GM18873 (cell line): ENCODE results near the gene NTN4.
"Not testable (repeated sequence)": the region's sequence is repeated elsewhere in the genome, so short reads cannot be mapped to it uniquely, and the experiment has no call there.

Experiments
- ATAC-seq: cut with Tn5 transposase; IDR thresholded peaks from one replicate; pipeline ENCODE4 v1.9.1; 2021; ENCODE audit warnings: mild to moderate bottlenecking, moderate library complexity, moderate number of reproducible peaks; ENCODE audit not compliant: unreplicated experiment, low FRiP score

NTN4 gene

DNA sequence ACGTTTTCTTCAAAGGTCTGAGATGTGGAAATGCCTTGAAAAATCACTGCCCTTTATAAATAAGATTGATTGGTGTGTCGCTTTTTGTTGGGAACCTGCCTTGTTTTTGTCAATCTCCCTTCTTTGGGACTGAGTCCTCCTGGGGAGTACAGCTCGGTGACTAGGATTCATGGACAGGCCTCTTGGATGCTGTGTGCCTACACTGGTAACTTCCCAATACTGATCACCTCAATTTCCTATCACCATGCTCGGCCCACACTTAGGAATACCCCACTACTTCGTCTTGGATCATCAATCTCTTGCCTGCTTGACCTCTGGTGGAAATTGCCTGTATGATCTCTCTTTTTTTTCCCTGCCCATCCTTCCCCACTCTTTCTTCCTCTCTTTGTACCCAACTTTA lies 34.2 kb downstream of the NTN4 start:
- no peak for ATAC-seq

DNA sequence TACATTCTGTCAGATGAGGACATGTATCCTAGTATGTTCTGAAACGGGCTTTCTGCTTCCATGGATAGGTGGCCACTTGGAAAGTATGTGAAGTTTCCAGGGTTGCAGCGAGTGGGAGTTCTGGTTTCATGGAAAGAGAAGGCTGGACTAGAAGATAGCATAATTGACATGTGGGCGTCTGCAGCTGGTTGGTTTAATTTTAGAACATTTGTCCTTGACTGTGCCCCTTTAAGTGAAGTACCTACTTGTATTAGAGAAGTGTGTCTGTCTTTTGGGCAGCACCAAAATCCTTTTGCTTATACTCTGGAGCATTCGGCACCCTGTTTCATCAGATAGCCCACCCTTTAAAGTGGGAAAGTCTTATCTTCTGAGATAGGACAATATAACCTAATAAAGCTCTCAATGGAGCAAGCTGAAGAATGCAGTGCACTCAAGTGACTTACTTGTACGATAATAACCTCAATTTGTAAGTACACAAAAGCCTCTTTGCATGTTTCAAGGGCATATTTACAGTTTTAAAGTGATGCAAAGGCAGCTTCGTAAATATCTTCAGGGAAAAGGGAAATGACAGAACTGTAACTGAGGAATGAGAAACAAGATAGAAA lies 35.2 kb downstream of the NTN4 start:
- ATAC-seq: no peak

DNA sequence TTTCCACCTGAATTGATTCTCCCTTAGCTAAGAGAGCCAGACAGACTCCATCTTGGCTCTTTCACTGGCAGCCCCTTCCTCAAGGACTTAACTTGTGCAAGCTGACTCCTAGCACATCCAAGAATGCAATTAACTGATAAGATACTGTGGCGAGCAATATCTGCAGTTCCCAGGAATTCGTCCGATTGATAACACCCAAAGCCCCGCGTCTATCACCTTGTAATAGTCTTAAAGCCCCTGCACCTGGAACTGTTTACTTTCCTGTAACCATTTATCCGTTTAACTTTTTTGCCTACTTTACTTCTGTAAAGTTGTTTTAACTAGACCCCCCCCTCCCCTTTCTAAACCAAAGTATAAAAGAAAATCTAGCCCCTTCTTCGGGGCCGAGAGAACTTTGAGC lies 44.5 kb downstream of the NTN4 start:
- ATAC-seq: not testable (repeated sequence)

DNA sequence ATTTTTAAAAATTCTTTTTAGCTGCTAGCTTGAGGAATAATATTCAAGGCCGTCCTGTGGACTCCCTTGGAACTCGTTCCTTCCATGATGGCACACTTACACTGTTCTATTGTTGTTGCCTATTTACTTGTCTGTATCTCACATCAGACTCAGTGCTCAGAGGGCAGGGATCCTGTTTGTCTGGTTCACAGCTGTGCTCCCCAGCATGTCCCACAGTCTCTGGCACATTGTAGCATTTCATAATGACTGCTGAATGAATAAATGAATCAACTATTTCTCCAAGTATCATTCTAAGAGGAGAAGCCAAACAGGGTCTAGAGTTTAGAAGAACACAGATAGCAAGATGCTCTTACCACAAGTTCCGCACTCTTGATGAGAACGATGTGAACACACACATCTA lies 48.0 kb downstream of the NTN4 start:
- no peak for ATAC-seq

DNA sequence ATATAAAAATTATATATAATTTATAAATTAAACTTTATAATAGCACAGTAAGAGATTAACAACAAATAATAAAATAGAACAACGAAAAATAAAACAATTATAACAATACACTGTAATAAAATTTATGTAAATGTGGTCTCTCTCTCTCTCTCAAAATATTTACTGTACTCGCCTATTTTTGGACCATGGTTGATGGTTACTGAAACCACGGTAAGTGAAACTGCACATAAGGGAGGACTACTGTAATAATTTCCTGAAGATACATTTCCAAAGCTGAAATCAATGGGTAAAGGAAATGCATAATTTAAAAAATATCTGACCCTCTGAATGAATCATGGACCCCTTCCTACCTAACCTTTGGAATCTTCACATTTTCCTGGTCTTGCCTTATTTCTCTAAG lies 48.9 kb downstream of the NTN4 start:
- no peak for ATAC-seq

DNA sequence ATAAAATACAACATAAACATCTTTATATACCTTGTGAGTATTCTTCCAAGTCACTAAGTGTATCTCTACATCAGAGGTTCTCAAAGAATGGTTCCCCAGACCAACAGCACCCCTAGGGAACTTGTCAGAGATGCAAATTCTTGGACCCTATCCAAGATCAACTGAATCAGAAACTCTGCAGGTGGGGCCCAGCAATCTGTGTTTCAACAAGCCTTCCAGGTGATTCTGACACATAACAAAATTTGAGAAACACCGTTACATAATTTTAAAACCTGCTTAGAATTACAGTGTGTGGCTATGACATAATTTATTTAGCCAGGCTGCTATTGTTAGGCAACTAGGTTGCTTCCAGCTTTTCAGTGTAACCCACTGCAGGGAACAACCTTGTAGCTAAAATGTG lies 49.8 kb downstream of the NTN4 start:
- no peak for ATAC-seq

DNA sequence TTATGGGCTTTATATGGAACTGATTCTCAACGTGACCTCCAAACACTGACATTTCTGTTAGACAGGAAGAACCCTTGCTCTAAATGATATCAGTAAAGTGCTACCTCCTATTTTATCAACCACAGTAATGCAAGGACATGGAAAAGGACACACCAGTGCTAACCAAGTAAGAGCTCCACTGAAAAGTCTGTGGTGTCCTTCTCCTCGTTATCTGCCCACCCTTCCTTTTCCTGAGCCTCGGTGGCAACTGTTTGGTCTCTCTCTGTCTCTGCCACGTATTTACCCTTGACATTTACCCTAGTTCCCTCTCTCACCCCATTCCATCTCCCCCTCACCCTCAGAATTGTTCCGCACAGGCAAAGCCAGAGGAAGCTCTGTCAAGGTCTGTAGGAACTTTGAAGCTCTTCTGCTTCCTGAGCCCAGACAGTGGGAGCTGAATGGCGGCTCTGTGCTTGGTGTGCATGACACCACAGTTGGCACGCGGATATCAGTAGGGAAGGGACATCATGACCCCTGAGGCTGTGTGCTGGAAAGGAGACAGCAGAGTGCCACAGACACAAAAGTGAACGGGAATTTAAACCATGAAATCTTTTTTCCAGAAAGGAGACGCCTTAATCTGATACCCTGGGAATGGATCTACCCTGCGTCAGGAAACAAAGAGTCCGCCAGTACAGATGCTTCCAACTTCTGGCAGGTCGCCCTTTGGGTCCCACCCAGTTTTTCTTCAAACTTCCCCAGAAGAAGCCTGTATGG lies 50.8 kb downstream of the NTN4 start:
- no peak for ATAC-seq

DNA sequence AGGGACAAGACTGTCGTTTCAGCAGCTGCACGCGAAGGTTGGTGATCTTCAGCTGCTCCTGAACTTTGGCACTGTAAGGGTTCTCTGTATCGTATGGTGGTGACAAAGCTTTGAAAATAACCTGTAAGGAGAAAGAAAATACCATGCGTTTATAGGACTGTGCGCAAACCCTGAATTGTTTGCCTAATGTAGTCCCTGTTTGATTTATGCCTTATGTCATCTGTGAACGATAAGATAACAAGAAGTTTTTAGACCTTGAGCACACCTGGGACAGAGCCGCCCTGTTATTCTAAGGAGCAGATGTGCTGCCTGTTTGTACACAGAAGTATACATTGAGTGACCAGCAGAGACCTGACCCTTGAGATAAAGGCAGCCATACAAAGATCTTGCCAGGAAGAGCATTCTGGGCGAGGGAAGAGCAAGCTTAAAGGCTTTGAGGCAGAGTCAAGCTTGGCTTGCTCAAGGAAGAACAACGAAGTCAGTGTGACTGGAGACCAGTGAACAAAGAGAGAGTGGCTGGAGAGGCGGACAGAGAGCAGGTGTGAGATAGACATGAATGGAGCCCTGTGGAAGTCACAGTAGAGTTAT lies 52.4 kb downstream of the NTN4 start:
- ATAC-seq: no peak

DNA sequence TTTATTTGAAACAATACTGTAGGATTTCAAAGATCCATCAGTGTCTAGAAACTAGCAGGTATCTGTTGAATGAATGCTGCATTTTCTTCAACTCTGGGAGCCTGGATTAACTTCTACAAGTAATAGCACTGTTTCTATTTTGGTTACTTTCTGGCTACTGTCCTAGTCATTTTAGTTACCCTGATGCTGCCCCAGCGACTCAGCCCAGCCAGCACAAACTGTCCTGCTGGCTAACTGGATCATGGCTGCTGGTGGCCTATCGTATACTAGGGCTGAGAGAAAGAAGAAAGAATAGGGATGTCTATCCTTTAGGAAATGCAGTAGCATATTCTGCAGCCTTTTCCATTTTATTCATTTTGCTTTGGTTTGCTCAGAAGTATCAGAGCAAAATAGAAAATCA lies 53.9 kb downstream of the NTN4 start:
- ATAC-seq: no peak

DNA sequence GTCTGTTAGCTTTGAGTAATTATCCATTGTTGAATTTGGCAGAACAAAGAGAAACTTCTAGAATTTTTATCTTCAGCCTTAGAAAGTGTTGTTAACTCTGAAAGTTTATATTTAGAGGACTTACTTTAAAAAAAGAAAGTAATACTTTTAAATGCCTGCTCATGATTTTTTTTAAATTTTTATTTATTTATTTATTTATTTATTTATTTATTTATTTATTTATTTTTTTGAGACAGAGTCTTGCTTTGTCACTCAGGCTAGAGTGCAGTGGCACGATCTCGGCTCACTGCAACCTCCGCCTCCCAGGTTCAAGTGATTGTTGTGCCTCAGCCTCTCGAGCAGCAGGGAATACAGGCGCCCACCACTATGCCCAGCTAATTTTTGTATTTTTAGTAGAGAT lies 54.8 kb downstream of the NTN4 start:
- not testable (repeated sequence) for ATAC-seq

DNA sequence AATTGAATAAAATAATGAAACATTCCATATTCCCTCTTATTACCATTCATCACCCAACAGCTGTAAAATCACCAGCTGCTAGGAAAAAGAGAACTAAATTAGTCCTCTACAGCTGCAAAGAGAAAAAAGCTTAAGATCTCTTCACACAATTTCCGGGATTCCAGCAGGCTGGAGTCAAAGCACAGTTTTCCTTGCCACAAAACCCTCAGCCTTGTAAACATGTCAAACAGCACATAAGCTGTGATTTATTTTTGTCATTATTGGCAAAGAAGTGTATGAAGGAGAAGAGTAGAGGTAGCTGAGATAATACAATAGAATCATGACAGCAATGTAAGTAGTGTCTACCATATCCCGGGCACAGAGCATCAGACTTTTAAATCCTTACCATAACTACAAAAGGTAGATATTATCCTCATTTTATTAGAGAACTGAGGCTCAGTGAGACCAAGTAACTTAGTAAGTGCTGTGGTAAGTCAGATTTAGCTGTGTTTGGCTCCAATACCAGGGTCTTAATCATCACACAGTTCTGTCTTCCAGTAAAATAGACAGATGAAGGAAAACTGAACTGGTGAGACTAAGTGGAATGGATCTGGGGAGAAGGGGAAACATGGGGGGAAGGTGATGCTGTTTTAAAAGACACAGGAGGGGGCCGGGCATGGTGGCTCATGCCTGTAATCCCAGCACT lies 57.3 kb downstream of the NTN4 start:
- no peak for ATAC-seq

DNA sequence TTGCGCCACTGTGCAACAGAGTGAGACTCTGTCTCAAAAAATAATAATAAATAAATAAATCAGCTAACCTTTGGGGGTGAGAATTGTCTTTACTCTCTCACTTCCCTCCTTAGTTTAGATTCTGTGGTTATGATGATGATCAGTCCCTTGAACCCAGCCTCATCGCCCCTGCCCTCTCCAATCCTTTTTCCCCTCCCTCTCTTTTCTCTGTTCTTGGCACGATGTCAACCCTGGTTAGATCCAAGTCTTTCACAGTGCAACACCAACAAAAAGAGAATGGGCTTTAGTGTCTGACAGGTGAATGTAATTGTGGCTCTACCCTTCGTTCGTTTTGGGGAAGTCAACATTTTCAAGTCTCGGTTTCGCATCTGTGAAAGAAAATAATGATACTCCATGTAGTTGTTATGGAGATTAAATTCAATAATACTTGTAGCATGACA lies 59.0 kb downstream of the NTN4 start:
- ATAC-seq: no peak

DNA sequence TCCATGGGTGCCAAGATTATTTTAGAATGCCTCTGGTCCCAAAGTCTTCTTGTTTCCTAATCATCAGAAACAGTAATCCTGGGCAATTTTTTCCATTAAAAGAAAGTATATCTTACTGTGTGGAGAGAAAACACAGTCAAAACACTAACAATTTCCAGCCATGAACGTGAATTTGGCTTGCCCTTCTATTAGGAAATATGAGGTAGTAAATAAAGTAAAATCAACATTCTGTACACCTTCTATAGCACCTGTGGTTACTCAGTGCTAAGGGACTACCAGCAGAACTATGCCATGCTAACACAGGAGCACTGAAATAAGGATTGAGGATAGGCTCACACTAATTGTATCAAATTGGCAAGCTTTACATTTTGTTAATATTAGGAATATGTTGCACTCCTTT lies 60.1 kb downstream of the NTN4 start:
- no peak for ATAC-seq

DNA sequence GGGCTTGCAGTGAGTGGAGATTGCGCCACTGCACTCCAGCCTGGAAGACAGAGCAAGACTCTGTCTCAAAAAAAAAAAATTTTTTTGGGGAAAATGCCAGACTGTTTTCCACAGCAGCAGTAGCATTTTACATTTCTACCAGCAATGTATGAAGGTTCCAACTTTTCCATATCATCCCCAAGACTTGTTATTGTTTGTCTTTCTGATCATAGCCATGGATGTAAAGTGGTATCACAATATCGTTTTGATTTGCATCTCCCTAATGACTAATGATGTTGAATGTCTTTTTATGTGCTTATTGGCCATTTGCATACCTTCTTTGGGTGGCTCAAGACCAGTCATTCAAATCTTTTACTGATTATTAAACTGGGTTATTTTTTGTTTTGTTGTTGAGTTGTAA lies 63.7 kb downstream of the NTN4 start:
- ATAC-seq: no peak

DNA sequence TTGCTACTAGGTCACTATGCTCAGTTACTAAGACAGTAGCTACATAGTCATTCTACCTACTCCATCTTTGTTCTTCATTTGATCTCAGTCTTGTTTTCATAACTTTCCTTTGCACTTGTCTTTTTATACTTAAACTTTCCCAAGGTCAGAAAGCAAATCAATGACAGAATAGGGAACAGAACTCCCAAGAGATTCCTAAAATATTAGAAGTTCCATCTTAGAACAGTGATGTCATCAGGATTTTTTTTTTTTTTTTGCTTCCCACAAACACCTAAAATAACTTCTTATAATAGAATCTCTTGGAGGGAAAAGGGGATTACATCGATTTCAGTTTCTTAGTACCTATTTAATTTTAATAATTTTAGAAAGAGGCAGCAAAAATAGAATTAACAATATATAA lies 65.8 kb downstream of the NTN4 start:
- no peak for ATAC-seq

DNA sequence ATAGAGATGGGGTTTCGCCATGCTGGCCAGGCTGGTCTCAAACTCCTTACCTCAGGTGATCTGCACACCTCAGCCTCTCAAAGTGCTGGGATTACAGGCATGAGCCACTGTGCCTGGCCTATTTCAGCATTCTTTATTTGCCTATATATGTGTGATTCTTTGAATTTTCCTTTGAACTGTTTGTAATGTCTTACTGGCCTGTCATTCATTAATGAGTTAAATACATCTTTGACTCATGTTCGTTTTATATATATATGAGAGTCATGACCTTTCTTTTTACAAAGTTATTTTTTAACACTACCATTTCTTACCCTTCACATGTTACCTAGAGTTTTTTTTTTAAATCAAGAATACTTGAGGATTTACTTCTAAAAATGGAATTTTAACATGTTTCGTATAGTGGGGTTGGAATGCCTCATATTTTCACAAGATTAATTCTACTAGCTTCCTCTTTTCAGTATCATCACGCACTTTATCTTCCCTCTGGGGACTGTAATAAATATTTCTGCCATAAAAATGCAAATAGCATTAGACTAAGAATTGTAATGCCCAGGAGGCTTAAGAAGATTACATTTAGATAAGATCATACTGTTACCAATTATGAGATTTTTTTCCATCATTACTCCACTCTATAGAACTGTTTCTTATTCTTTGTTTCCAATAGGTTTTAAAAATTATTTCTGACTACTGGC lies 66.7 kb downstream of the NTN4 start:
- no peak for ATAC-seq

DNA sequence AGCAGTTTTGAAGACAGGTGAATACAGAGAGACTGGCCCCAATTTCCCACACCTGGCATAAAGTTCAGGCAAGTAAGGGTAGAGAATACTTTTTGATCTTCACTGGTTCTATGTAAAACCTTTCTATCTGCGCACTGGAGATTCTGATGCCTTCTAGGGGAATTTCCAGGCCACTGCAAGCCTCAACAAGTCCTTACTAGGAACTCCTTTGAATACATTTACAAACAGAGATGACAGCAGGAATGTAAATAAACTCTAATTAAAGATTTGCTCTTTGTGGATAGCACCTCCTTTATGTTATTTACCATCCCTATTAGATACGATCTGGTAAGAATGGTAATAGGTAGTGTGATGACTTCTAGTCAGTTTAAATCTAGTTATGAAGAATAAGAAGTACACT lies 69.2 kb downstream of the NTN4 start:
- no peak for ATAC-seq

DNA sequence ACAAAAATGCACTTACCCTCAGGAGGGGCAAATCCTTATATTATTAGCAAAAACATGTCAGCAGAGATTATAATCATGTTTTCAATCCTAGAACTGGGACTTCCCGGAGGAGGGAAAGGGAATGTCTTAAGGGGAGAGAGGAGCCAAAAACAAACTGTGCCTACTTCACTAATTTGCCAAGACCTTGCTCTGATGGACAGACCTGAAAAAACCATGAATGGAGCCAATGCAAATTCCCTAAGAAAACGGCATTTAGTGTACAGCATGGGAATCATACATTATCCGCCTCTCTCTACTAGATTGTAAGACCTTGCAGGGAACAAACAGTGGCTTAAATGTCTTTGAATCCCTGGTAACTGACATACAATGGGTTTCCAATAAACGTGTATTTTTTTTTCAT lies 70.4 kb downstream of the NTN4 start:
- no peak for ATAC-seq

DNA sequence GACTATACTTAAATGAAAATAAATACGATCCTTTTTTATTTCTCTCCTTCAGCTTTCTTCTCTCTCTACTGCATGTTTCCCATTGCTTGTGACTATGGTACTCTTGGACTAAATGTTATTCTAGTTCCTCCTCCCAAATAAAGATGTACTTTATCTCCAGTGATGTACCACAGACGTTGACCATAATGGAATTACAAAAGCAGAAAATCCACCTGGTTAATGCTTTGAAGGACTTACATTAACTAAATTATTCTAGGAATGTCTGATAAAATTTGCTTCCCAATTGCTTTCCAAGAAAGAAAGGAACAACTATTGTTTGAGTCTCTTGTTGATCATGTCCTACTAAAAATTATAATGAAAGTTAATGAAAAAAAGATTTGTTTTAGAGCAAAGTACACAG lies 71.8 kb downstream of the NTN4 start:
- no peak for ATAC-seq

DNA sequence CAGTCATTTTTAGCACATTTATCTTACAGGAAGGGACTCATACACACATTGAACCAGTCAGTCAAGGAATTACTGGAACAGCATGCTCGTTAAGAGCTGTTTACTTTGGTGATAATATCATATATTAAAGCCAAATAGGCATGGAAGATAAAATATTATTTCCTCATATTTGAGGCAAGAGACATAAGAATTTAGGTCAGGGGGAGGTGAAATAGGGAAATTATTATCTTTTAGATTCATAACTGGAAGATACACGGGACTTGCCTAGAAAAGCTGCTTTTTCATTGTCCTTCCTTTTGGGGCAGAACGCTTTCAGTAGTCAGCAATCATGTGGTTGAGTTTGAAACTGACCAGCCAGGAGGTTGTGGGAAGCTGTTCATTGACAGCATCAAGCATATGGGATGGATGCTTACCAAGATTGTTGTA lies 72.5 kb downstream of the NTN4 start:
- no peak for ATAC-seq
